ENCODE results near the gene FLYWCH2.
A peak's percentile ranks its signal among the peaks of the same experiment; 100 is the strongest.

FLYWCH2 gene

DNA sequence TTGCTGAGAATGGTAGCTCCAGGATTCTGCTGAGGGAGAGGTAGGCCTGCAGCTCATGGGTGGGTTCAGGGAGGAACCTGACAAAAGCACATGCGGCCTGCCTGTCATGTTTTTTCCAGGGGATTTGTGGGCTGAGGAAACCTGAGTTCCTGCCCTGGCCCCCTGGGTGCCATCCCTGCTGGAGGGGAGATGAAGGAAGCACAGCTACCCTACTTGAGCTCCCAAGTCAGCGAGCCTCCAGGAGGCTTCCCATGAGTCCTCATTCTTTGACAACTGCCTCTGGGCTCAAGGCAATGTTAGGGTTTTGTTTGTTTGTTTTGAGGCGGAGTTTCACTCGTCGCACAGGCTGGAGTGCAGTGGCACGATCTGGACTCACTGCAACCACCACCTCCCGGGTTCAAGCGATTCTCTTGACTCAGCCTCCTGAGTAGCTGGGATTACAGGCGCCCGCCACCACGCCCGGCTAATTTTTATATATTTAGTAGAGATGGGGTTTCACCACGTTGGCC, 16.6 kb downstream of the FLYWCH2 start:
- no peak for DNase-seq (ENCODE audit: low read depth in 2 of 2)
- TF ChIP-seq, protein P1, sequence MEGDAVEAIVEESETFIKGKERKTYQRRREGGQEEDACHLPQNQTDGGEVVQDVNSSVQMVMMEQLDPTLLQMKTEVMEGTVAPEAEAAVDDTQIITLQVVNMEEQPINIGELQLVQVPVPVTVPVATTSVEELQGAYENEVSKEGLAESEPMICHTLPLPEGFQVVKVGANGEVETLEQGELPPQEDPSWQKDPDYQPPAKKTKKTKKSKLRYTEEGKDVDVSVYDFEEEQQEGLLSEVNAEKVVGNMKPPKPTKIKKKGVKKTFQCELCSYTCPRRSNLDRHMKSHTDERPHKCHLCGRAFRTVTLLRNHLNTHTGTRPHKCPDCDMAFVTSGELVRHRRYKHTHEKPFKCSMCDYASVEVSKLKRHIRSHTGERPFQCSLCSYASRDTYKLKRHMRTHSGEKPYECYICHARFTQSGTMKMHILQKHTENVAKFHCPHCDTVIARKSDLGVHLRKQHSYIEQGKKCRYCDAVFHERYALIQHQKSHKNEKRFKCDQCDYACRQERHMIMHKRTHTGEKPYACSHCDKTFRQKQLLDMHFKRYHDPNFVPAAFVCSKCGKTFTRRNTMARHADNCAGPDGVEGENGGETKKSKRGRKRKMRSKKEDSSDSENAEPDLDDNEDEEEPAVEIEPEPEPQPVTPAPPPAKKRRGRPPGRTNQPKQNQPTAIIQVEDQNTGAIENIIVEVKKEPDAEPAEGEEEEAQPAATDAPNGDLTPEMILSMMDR (IDR thresholded peaks at IDR 0.05; ENCODE audit: low read depth, low read length) = no peak
- H3K4me3 ChIP-seq (replicated peaks in 1 of 2; ENCODE audit: low read depth in 2 of 2, low read length in 2 of 2) = no peak overlapping the region

DNA sequence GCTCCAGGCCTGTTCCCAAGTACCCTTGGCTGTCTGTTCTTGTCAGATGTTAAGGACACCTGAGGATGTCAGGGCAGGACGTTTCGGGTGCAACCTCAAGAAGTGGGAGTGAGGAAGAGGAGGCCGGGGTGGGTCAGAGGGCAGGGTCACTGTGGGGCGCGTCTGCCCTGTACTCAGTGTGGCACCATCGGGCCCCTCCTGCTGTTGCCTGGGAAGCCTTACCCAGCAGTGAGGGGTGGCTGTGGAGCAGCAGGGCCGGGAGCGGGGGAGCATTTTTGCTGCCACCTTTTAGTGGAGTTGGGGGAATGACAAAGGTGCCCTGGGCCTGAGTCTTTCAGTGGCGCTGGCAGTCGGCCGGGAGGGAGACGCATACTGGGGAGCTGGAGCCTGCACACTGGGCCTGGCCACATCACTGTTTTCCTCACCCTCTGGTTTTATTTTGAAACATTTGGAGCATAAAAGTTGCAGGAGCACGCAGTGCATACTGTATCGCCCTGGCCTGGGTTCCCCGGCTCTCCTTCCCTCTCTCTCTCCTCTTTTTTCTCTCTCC, 17.6 kb downstream of the FLYWCH2 start:
- no peak overlapping the region for H3K4me3 ChIP-seq (replicated peaks in 1 of 2; ENCODE audit: low read depth in 2 of 2, low read length in 2 of 2)
- TF ChIP-seq, protein P1 (IDR thresholded peaks at IDR 0.05; ENCODE audit: low read depth, low read length) = no peak
- DNase-seq (ENCODE audit: low read depth in 2 of 2) = no peak

DNA sequence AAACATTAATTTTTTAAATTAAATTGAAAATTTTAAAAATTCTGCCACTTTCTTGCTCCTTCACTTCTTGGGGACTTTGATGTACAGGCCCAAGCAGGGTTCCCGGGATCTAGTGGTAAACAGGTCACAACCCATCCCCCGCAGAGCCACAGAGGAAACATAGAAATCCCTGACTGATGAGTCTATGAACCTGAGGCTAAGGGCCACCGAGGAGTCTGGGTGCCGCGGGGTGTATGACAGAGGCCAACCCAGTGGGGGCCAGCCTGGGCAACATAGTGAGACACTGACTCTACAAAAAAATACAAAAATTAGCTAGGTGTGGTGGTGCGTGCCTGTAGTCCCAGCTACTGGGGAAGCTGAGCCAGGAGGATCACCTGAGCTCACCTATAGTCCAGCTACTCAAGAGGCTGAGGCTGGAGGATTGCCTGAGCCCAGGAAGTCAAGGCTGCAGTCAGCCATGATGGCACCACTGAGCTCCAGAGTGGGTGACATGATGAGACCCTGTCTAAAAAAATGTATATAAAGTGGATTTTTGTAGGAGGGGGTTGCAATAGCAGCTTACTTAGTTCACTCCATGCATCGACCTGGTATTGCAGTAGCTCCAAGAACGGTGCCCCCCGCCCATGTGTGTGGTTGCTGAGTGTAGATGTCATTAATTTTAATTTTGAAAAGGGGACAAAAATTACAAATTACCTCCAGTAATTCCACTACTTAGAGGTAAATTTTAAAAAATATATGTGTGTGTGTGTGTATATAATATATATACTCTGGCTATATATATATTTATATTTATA, 19.5 kb downstream of the FLYWCH2 start:
- TF ChIP-seq, protein P1 (IDR thresholded peaks at IDR 0.05; ENCODE audit: low read depth, low read length) = no peak
- DNase-seq (ENCODE audit: low read depth in 2 of 2) = no peak
- no peak overlapping the region for H3K4me3 ChIP-seq (replicated peaks in 1 of 2; ENCODE audit: low read depth in 2 of 2, low read length in 2 of 2)

DNA sequence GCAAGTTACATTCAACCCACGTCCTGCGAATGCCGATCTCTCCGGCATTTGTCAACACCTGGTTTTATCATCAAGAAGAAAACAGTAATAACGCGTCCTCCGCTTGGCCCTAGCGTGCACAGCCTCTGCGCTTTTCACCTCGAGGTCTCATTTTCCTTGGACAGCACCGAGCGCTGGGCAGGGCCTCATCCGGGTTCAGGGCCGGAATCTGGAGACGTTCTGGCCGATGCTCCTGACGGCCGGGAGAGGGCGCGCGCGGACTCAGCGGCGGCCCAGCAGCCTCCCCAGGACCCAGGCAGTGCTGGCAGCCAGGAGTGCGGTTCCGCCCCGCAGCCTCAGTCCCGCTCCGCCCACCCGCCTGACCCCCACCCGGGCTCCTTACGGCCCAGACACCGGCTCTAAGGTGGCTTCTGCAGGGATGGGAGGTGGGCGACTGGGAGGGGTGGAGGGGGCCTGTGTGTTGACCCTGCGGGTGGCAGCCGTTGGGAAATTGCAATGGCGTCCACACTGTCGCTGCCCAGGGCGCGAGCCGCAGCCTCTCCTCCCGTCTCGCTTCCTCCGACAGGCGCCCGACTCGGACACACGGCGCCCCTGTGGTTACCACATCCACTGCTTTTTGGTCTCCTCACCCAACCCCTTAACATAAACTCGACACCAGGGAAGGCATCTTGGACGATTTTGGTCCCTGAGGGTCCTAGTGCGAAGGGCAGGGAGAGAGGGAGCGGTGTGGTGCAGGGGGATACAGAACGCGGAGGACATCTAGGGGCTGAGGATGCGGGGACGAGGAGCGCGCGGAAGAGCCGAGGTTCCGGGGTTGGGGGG, 21.3 kb downstream of the FLYWCH2 start:
- TF ChIP-seq, protein P1 (IDR thresholded peaks at IDR 0.05; ENCODE audit: low read depth, low read length) = peak; percentile 87
- H3K4me3 ChIP-seq (replicated peaks in 1 of 2; ENCODE audit: low read depth in 2 of 2, low read length in 2 of 2) = peak overlapping the region; percentile 76 to 80
- DNase-seq (ENCODE audit: low read depth in 2 of 2) = peak; percentile 90 to 91

DNA sequence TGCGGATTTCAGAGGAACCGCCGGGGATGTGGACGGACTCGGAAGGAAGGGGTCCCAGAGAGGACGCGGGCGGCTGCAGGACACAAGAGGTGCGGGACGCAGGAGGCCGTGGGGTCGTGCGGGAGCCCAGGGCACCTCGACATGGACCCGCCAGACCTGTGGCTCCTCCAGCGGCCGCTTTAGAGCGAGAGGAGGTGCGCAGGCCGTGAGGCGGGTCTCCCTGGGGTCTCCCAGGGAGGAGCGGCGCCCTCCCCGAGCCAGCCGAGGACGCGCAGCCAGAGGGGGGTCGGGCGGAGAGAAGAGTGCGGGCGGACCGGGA, 21.9 kb downstream of the FLYWCH2 start:
- TF ChIP-seq, protein P1 (IDR thresholded peaks at IDR 0.05; ENCODE audit: low read depth, low read length) = no peak
- peak overlapping the region; percentile 76 to 80 for H3K4me3 ChIP-seq (replicated peaks in 1 of 2; ENCODE audit: low read depth in 2 of 2, low read length in 2 of 2)

DNA sequence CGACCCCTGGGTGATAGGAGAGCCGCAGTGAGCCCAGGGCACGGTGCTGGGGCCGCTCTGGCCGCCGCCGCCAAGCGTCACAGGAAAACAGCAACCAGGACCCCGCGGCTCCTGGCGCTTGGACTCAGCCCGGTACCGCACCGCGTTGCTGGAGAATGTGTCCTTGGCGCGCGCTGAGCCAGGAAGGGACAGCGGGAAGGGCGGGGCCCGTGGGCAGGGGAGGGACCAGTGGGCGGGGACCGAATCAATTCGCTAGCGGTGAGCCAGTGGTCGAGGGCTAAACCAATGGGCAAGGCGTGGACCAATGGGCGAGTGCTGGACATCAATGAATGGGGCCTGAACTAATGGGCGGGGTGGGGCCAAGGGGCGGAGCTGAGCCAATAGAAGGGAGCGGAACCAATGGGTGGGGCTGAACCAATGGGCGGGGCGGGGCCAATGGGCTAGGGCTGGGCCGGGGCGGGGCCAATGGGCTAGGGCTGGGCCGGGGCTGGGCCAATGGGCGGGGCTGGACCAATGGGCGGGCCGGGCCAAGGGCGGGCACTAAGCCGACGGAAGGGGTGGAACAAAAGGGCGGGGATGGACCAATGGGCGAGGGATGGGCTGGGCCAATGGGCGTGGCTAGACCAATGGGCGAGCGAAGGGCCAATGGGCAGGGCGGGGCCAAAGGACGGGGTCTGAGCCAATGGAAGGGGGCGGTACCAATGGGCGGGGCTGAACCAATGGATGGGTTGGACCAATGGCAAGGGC, 22.4 kb downstream of the FLYWCH2 start:
- H3K4me3 ChIP-seq (replicated peaks in 1 of 2; ENCODE audit: low read depth in 2 of 2, low read length in 2 of 2) = peak overlapping the region; percentile 76 to 80
- TF ChIP-seq, protein P1 (IDR thresholded peaks at IDR 0.05; ENCODE audit: low read depth, low read length) = no peak
- peak; percentile 100 for DNase-seq (ENCODE audit: low read depth in 2 of 2)

More for the DNA sequence above, 21.9 kb downstream of the FLYWCH2 start:
- no peak for DNase-seq (ENCODE audit: low read depth in 2 of 2)

All from cardiac fibroblast (primary cell).